Type B pancreatic cell (in vitro differentiated cells): ENCODE results near the gene RC3H2. TPM values are rescaled to one million over a fixed set of nuclear protein-coding genes. Genes with fewer than 3 reads are reported as not detected.

Experiments
- DNase-seq: peaks from one replicate; pipeline ENCODE4 v3.0.0; 2021; ENCODE audit warnings: mixed read lengths; ENCODE audit not compliant: unreplicated experiment; ENCODE audit errors: extremely low spot score
- H3K27ac Mint-ChIP-seq: 2 replicates; pipeline ENCODE4 v1.8.0; 2021; ENCODE audit warnings: mild to moderate bottlenecking, mixed read lengths
- H3K27me3 Mint-ChIP-seq: 2 replicates; pipeline ENCODE4 v1.8.0; 2021; ENCODE audit warnings: mixed read lengths
- H3K36me3 Mint-ChIP-seq: 2 replicates; pipeline ENCODE4 v1.8.0; 2021; ENCODE audit warnings: mixed read lengths
- H3K4me1 Mint-ChIP-seq: one replicate; pipeline ENCODE4 v1.8.0; 2021; ENCODE audit warnings: mixed read lengths; ENCODE audit not compliant: unreplicated experiment
- H3K4me3 Mint-ChIP-seq: 2 replicates; pipeline ENCODE4 v1.8.0; 2021; ENCODE audit warnings: mild to moderate bottlenecking, mixed read lengths
- H3K9me3 Mint-ChIP-seq: 2 replicates; pipeline ENCODE4 v1.8.0; 2021; ENCODE audit warnings: mixed read lengths
- total RNA-seq: library from RNA; stranded (reverse); gene quantifications from 2 replicates; pipeline ENCODE4 v1.2.1, GENCODE V29; 2021; ENCODE audit warnings: low replicate concordance
- TF ChIP-seq, protein P1 (sequence below): fragments of 200-600 bp; sonication (generic); conservative IDR thresholded peaks from 2 replicates; pipeline ENCODE4 v1.5.0; 2021; ENCODE audit warnings: antibody characterized with exemption, mild to moderate bottlenecking

The RC3H2 gene
- total RNA-seq, 1 donor from 2014 or later = 57.7 TPM

DNA sequence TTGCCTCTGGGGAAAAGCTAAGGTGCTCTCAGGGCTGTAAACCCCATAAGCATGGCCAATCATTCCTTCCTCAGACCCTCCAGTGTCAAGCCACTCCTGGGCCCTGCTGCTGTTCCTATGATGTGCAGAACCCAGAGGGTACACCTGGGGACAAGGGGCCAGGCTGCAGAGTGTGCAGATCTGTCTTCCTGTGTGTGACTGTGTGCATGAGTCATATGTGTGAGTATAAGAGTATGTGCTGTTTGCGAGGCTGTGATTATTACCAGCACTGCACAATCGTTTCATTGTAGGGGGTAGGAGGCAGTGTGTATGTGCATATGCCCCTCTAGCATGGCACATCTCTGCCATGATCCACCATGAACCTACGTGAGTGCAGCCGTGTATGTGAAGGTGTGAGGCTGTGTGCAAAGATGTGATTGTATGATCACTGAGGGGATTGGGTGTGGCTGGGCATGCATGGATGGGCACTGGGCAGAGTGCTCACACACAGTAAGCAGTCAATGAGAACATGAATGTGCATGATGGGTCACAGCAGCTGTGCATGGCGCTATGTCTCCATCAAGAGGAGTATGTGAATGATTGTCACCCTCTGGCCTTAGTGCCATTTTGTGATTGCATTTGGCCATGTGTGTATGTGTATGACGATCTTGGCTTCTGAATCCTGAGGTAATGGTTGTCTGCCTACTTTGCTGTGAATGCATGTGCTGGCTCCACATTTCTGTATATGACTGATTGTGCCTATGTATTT is 107.7 kb downstream of the RC3H2 start:
- no peaks in the 10 kb centered on the region for H3K9me3 Mint-ChIP-seq
- no peaks in the 10 kb centered on the region for H3K4me1 Mint-ChIP-seq

More for the DNA sequence above, 107.7 kb downstream of the RC3H2 start:
- no peak for DNase-seq
- Mint-ChIP-seq H3K36me3 (peaks cover 3% of the 10 kb centered on the region), H3K4me3 (no peak overlapping the region), H3K27me3 (peaks cover 21% of the 10 kb centered on the region), H3K27ac (no peak overlapping the region)
- TF ChIP-seq, protein P1, sequence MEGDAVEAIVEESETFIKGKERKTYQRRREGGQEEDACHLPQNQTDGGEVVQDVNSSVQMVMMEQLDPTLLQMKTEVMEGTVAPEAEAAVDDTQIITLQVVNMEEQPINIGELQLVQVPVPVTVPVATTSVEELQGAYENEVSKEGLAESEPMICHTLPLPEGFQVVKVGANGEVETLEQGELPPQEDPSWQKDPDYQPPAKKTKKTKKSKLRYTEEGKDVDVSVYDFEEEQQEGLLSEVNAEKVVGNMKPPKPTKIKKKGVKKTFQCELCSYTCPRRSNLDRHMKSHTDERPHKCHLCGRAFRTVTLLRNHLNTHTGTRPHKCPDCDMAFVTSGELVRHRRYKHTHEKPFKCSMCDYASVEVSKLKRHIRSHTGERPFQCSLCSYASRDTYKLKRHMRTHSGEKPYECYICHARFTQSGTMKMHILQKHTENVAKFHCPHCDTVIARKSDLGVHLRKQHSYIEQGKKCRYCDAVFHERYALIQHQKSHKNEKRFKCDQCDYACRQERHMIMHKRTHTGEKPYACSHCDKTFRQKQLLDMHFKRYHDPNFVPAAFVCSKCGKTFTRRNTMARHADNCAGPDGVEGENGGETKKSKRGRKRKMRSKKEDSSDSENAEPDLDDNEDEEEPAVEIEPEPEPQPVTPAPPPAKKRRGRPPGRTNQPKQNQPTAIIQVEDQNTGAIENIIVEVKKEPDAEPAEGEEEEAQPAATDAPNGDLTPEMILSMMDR = no peak

Other genes starting within 250 kb of the RC3H2 start
- gene OR1B1, start 247.7 kb downstream of the RC3H2 start, total RNA-seq = not detected in 2 replicates
- gene OR1L1, start 243.6 kb downstream of the RC3H2 start, total RNA-seq = not detected in 2 replicates
- not detected in 2 replicates for gene OR1L3, start 230.2 kb downstream of the RC3H2 start, total RNA-seq
- not detected in 2 replicates for gene OR1L4, start 181.4 kb downstream of the RC3H2 start, total RNA-seq
- gene OR1L6, start 163.1 kb downstream of the RC3H2 start, total RNA-seq = not detected in 2 replicates
- gene OR5C1, start 116.4 kb downstream of the RC3H2 start, total RNA-seq = not detected in 2 replicates
- gene OR1K1, start 105.2 kb downstream of the RC3H2 start, total RNA-seq = not detected in 2 replicates
- gene PDCL, start 76.8 kb downstream of the RC3H2 start, total RNA-seq = 18.5 and 21.3 TPM in 2 replicates
- gene ZBTB6, start 8.0 kb upstream of the RC3H2 start, total RNA-seq = 8.3 and 8.7 TPM in 2 replicates
- gene ZBTB26, start 26.2 kb upstream of the RC3H2 start, total RNA-seq = 7.0 and 11.3 TPM in 2 replicates
- 68.4 and 72.7 TPM in 2 replicates for gene RABGAP1, start 35.7 kb upstream of the RC3H2 start, total RNA-seq
- 0.46 and 1.1 TPM in 2 replicates for gene GPR21, start 128.3 kb upstream of the RC3H2 start, total RNA-seq